Fibroblast of lung (primary cell): ENCODE measurements around the gene CDRT4. TPM values are rescaled to one million over a fixed set of nuclear protein-coding genes. Genes with fewer than 3 reads are reported as not detected.

Experiments used
- DNase-seq, 2 donors: peaks; one replicate each; pipeline versions ENCODE4 v3.0.0 to v3.0.0-alpha.2; 2010; ENCODE audit warnings: low read depth in 2 of 2
- H2AFZ ChIP-seq: 2 replicates; pipeline ENCODE4 v1.5.1; 2012; ENCODE audit warnings: low read length, control low read depth, inconsistent platforms
- H3K27ac ChIP-seq: 2 replicates; pipeline ENCODE4 v1.5.1; 2011; ENCODE audit warnings: low read length, control low read depth; ENCODE audit not compliant: insufficient read depth
- H3K27me3 ChIP-seq: 2 replicates; pipeline ENCODE4 v1.5.1; 2011; ENCODE audit warnings: mild to moderate bottlenecking, low read length; ENCODE audit not compliant: control insufficient read depth, insufficient read depth
- H3K36me3 ChIP-seq: 2 replicates; pipeline ENCODE4 v1.5.1; 2011; ENCODE audit warnings: low read length; ENCODE audit not compliant: control insufficient read depth, insufficient read depth
- H3K4me1 ChIP-seq: 2 replicates; pipeline ENCODE4 v1.5.1; 2011; ENCODE audit warnings: low read length; ENCODE audit not compliant: control insufficient read depth, insufficient read depth; ENCODE audit errors: extremely low read depth
- H3K4me2 ChIP-seq: 2 replicates; pipeline ENCODE4 v1.5.1; 2011; ENCODE audit warnings: low read length, control low read depth; ENCODE audit not compliant: insufficient read depth; ENCODE audit errors: extremely low read depth
- H3K4me3 ChIP-seq, 4 experiments: fragments of 200-600 bp in 1 of 4; sonication (generic) in 1 of 4; replicated peaks in 1 of 4; 2 replicates each; pipeline ENCODE4 v1.5.1; 2011 to 2016; ENCODE audit warnings: low read length in 4 of 4, low read depth in 3 of 4, mild to moderate bottlenecking in 3 of 4, control low read depth in 2 of 4, inconsistent platforms in 1 of 4, mixed read lengths in 1 of 4; ENCODE audit not compliant: insufficient read depth in 1 of 4; ENCODE audit errors: control extremely low read depth in 1 of 4
- H3K79me2 ChIP-seq: 2 replicates; pipeline ENCODE4 v1.5.1; 2012; ENCODE audit warnings: mild to moderate bottlenecking, low read length, inconsistent platforms; ENCODE audit not compliant: control insufficient read depth, insufficient read depth
- H3K9ac ChIP-seq: 2 replicates; pipeline ENCODE4 v1.5.1; 2011; ENCODE audit warnings: mild to moderate bottlenecking, low read length, control low read depth; ENCODE audit not compliant: insufficient read depth
- H3K9me3 ChIP-seq: 2 replicates; pipeline ENCODE4 v1.5.1; 2012; ENCODE audit warnings: low read depth, low read length; ENCODE audit not compliant: control insufficient read depth, insufficient read depth
- H4K20me1 ChIP-seq: 2 replicates; pipeline ENCODE4 v1.5.1; 2011; ENCODE audit warnings: low read length; ENCODE audit not compliant: control insufficient read depth, insufficient read depth; ENCODE audit errors: extremely low read depth
- EZH2 ChIP-seq: IDR thresholded peaks from 2 replicates; pipeline ENCODE4 v1.5.1; 2012; ENCODE audit warnings: low read length, control low read depth, mild to moderate bottlenecking; ENCODE audit errors: missing control alignments
- polyA plus RNA-seq, 2 donors: library from polyadenylated mRNA; depleted of rRNA in 1 of 2; stranded (reverse) in 1 of 2; unstranded in 1 of 2; fragments of >200 nt; gene quantifications; 2 replicates each; pipeline ENCODE4 v1.2.1, GENCODE V29; 2011 to 2012; ENCODE audit warnings: missing spikeins in 1 of 2
- total RNA-seq: library from RNA; depleted of rRNA; stranded (reverse); fragments of >200 nt; gene quantifications from 2 replicates; pipeline ENCODE4 v1.2.1, GENCODE V29; 2014
- TF ChIP-seq, protein P1 (sequence below), 2 donors: IDR thresholded peaks in 1 of 2; conservative IDR thresholded peaks in 1 of 2; 1 replicate in 1 of 2; 2 replicates in 1 of 2; pipeline ENCODE4 v1.5.1; 2011 to 2012; ENCODE audit warnings: low read length in 2 of 2, control low read depth in 1 of 2, inconsistent platforms in 1 of 2, low read depth in 1 of 2, mild to moderate bottlenecking in 1 of 2

The CDRT4 gene
- total and polyA plus RNA-seq, 2 donors (not counting 1 experiment from before 2014, with no cell fraction given): 0.49 to 2.3 TPM

- Histone ChIP-seq H3K4me2 (no peak overlapping the region), H3K4me1 (no peaks in the 10 kb centered on the region), H3K27me3 (no peaks in the 10 kb centered on the region), H3K79me2 (no peaks in the 10 kb centered on the region), H3K36me3 (no peaks in the 10 kb centered on the region), H3K27ac (no peak overlapping the region), H3K9ac (no peak overlapping the region), H4K20me1 (no peaks in the 10 kb centered on the region), H3K9me3 (no peaks in the 10 kb centered on the region), H3K4me3 (no peak overlapping the region), H2AFZ (no peak overlapping the region)
- DNase-seq: no peak
- TF ChIP-seq EZH2: no peak
- TF ChIP-seq, protein P1, sequence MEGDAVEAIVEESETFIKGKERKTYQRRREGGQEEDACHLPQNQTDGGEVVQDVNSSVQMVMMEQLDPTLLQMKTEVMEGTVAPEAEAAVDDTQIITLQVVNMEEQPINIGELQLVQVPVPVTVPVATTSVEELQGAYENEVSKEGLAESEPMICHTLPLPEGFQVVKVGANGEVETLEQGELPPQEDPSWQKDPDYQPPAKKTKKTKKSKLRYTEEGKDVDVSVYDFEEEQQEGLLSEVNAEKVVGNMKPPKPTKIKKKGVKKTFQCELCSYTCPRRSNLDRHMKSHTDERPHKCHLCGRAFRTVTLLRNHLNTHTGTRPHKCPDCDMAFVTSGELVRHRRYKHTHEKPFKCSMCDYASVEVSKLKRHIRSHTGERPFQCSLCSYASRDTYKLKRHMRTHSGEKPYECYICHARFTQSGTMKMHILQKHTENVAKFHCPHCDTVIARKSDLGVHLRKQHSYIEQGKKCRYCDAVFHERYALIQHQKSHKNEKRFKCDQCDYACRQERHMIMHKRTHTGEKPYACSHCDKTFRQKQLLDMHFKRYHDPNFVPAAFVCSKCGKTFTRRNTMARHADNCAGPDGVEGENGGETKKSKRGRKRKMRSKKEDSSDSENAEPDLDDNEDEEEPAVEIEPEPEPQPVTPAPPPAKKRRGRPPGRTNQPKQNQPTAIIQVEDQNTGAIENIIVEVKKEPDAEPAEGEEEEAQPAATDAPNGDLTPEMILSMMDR (conservative IDR thresholded peaks at IDR 0.05 in 1 of 2, IDR thresholded peaks at IDR 0.05 in 1 of 2; ENCODE audit: low read depth in 1 of 2, low read length in 2 of 2): no peak
Measured at GRCh38 chr17:15501282-15501681, 33.9 kb upstream of the CDRT4 start.

- TF ChIP-seq, protein P1 (conservative IDR thresholded peaks at IDR 0.05 in 1 of 2, IDR thresholded peaks at IDR 0.05 in 1 of 2; ENCODE audit: low read depth in 1 of 2, low read length in 2 of 2): no peak
- TF ChIP-seq EZH2: no peak
- no peak overlapping the region for H2AFZ ChIP-seq
- DNase-seq: no peak
Measured at GRCh38 chr17:15498107-15498506, 30.7 kb upstream of the CDRT4 start.

GRCh38 chr17:15496735-15497670 is 29.6 kb upstream of the CDRT4 start:
- Histone ChIP-seq H3K79me2 (no peaks in the 10 kb centered on the region), H2AFZ (no peak overlapping the region), H3K9me3 (no peaks in the 10 kb centered on the region), H3K27ac (no peak overlapping the region), H3K4me2 (no peak overlapping the region), H3K36me3 (no peaks in the 10 kb centered on the region), H3K9ac (no peak overlapping the region), H4K20me1 (no peaks in the 10 kb centered on the region), H3K27me3 (no peaks in the 10 kb centered on the region), H3K4me1 (no peaks in the 10 kb centered on the region), H3K4me3 (no peak overlapping the region)
- DNase-seq: no peak
- TF ChIP-seq EZH2: no peak
- TF ChIP-seq, protein P1 (conservative IDR thresholded peaks at IDR 0.05 in 1 of 2, IDR thresholded peaks at IDR 0.05 in 1 of 2; ENCODE audit: low read depth in 1 of 2, low read length in 2 of 2): no peak

More at GRCh38 chr17:15498107-15498506, 30.7 kb upstream of the CDRT4 start:
- H3K4me2 ChIP-seq: no peak overlapping the region
- no peak overlapping the region for H3K4me3 ChIP-seq
- H3K27ac ChIP-seq: no peak overlapping the region
- no peaks in the 10 kb centered on the region for H3K36me3 ChIP-seq
- no peak overlapping the region for H3K9ac ChIP-seq
- no peaks in the 10 kb centered on the region for H3K79me2 ChIP-seq
- no peaks in the 10 kb centered on the region for H3K9me3 ChIP-seq
- H3K27me3 ChIP-seq: no peaks in the 10 kb centered on the region
- H4K20me1 ChIP-seq: no peaks in the 10 kb centered on the region
- H3K4me1 ChIP-seq: no peaks in the 10 kb centered on the region
